Epithelial cell of proximal tubule (primary cell): ENCODE results near the gene RANGAP1. TPM values are rescaled to one million over a fixed set of nuclear protein-coding genes. Genes with fewer than 3 reads are reported as not detected.

Experiments used
- DNase-seq: peaks from one replicate; pipeline ENCODE4 v3.0.0-alpha.2; 2011; ENCODE audit warnings: low read depth
- H3K4me3 ChIP-seq: 2 replicates; pipeline ENCODE4 v1.5.1; 2011; ENCODE audit warnings: low read depth, mild to moderate bottlenecking, low read length
- CTCF ChIP-seq: conservative IDR thresholded peaks from 2 replicates; pipeline ENCODE4 v1.5.1; 2012; ENCODE audit warnings: low read depth, mild to moderate bottlenecking, low read length
- total RNA-seq: library from RNA; depleted of rRNA; stranded (reverse); fragments of >200 nt; gene quantifications from 2 replicates; pipeline ENCODE4 v1.2.3, GENCODE V29; 2015

RANGAP1 gene
- total RNA-seq, 1 donor from 2014 or later = 251 TPM

DNA sequence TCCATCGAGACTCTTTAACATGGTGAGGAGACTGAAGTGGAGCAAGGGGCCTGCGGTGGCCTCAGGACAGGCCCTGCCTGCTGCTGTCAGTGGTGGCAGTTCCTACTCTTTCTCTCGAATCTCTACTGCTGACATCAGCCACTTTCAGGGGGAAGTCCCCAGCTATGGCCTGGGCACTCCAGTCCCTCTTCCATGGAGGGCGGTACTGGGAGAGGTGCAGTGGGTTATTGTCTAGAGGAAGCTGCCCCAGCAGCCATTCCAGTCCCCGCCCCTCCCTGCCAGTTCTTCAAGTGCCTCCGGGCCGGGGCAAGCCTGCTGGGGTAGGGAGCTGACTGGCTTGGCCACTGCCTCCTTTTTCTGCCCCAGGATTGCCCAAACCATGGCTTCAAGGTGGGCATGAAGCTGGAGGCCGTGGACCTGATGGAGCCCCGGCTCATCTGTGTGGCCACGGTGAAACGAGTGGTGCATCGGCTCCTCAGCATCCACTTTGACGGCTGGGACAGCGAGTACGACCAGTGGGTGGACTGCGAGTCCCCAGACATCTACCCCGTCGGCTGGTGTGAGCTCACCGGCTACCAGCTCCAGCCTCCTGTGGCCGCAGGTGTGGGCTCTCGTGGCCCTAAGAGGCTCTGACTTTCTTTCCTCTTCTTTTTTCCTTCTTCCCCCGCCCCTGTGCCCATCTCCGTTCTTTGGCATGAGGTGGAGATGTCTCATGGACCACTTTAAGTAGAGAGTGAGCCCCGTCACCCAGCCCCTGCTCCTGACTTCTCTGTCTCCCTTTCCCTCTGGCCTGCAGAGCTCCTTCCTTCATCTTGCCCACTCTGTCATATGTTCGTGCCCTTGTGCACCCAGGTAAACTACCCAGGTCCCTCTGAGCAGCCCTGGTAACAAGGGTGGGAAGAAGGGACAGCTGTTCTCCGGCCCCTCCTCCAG lies 59.0 kb downstream of the RANGAP1 start:
- no peak for TF ChIP-seq CTCF
- DNase-seq = no peak
- no peak overlapping the region for H3K4me3 ChIP-seq

GRCh38 chr22:41223535-41223934 lies 62.5 kb downstream of the RANGAP1 start:
- TF ChIP-seq CTCF = no peak
- no peak overlapping the region for H3K4me3 ChIP-seq
- DNase-seq = no peak

DNA sequence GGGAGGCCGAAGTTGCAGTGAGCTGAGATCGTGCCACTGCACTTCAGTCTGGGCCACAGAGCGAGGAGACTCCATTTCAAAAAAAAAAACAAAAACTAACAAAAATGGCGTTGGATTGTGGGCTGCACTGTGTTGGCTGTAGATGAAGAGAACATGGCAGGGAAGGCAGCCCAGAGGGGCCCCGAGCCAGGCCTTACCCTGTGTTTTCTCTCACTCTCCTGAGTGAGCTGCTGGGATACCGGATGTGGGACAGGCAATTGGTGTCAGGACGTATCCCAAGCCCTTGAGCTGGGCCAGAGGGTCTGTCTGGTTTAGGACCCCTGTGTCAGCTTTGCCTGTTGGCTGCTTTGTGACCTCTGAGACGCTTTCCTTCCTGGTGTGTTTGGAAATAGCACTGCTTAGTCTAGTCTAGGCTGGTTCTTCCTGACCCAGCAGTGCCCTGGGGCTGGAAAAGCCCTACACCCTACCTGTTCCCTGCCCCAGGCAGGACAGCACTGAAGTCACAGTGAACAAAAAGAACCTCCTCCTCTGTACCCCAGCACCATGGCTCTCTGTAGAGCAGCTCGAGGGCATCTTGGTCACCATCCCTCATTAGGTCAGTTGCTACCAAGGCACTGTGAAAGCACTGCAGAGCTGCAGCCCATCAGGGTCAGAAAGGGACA lies 63.0 kb downstream of the RANGAP1 start:
- DNase-seq = no peak
- no peak for TF ChIP-seq CTCF
- H3K4me3 ChIP-seq = no peak overlapping the region

- H3K4me3 ChIP-seq = no peak overlapping the region
- TF ChIP-seq CTCF = no peak
- no peak for DNase-seq
These were observed 68.3 kb downstream of the RANGAP1 start for GRCh38 chr22:41217553-41218157.

GRCh38 chr22:41216984-41217383 lies 69.0 kb downstream of the RANGAP1 start:
- no peak for DNase-seq
- H3K4me3 ChIP-seq = no peak overlapping the region
- no peak for TF ChIP-seq CTCF

GRCh38 chr22:41215926-41216325 lies 70.1 kb downstream of the RANGAP1 start:
- no peak for DNase-seq
- H3K4me3 ChIP-seq = no peak overlapping the region
- TF ChIP-seq CTCF = no peak
